ENCODE data around the gene DDR1.
"Not testable (repeated sequence)": the region's sequence is repeated elsewhere in the genome, so short reads cannot be mapped to it uniquely, and the experiment has no call there.

Gene DDR1

DNA sequence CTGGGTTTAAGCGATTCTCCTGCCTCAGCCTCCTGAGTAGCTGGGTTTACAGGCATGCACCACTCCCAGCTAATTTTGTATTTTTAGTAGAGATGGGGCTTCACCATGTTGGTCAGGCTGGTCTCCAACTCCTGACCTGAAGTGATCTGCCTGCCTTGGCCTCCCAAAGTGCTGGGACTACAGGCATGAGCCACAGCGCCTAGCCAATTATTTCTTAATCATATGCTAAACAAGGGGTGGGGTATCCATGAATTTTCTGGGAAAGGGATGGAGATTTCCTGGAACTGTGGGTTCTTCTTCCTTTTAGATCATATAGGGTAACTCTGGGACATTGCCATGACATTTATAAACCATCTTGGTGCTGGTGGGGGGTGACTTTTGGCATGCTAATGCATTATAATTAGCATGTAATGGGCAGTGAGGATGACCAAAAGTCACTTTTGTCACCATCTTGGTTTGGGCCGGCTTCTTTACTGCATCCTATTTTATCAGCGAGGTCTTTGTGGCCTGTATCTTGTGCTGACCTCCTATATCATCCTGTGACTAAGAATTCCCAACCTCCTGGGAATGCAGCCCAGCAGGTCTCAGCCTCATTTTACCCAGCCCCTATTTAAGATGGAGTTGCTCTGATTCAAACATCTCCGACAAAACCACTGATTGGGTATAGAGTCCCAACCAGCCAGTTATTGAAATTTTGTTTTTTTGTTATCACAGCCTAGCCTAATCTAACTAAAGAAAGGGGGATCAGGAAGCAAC is 29.9 kb upstream of the DDR1 start:
- DNase-seq = no peak

- no peak for DNase-seq
These were observed 28.8 kb upstream of the DDR1 start for GRCh38 chr6:30855429-30856075.

DNA sequence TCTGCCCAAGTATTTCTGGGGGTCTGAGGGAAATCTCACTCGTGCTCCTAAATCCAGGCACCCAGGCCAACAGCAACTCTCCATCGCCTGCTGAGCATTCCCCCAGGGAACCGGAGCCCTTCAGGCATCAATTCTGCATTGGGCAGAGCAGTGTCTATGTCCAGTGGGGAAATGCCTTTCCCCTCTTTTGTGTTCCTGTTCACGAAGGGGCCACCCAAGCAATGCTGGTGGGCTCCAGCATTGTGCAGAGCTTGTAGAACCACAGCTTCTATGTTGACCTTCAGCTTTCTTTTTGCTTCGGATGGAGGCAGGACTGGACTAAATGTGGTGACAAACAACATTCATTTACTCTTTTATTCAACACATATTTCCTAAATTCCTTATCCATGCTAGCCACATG is 27.2 kb upstream of the DDR1 start:
- DNase-seq = no peak

DNA sequence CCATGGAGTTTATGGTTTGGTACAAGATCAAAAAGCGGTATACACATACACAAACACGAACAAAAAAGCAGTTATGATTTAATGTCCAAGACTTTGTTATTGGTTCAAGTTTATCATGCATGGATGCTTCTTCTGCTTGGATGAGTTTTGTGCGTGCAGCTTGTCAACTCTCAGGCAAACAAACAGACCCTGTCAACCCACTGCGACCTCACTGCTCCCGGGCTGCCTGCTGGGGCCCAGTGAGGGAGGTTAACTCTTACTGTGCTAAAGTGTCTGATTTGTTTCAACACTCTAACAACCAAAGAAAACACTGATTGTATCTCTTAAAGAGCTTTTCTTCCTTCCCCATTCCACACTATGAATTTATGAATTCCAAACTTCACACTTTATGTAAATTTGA is 26.8 kb upstream of the DDR1 start:
- no peak for DNase-seq

DNA sequence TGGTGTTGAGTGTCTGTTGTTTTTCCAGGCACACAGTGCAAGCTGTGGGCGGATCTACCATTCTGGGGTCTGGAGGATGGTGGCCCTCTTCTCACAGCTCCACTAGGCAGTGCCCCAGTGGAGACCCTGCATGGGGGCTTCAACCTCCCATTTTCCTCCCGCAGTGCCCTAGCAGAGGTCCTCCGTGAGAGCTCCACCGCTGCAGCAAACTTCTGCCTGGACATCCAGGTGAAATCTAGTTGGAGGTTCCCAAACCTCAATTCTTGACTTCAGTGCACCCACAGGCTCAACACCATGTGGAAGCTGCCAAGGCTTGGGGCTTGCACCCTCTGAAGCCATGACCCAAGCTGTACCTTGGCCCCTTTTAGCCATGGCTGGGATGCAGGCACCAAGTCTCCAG is 24.6 kb upstream of the DDR1 start:
- not testable (repeated sequence) for DNase-seq

GRCh38 chr6:30861257-30862048 is 22.9 kb upstream of the DDR1 start:
- DNase-seq = no peak

DNA sequence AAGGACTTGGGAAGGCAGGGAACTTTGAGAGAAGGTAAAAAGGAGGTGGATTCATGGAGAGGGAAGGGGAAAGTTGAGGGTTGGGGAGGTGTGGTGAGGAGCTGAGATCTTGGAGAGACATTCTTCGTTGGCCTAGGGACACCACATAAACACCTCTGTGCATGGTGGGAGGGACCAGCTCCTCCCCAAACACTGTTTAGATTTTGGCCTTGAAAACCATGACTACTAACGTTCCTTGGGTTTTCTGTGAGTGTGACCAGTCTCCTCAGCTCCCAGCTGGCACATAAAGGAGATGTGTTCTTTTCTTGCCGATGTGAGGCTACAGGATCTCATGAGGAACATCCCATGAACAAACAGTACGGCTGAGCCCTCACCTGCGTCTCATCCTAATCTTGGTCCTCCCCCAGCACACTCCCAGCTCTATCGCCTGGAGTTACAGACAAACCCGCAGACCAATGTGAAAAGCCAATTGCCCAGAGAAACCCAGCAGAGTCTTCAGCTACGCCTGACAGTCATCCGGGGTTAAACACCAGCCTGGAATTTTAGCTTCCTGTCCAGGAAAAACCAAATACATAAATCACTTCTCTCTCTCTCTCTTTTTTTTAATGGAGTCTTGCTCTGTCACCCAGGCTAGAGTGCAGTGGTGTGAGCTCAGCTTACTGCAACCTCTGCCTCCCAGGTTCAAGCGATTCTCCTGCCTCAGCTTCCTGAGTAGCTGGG is 22.0 kb upstream of the DDR1 start:
- no peak for DNase-seq

DNA sequence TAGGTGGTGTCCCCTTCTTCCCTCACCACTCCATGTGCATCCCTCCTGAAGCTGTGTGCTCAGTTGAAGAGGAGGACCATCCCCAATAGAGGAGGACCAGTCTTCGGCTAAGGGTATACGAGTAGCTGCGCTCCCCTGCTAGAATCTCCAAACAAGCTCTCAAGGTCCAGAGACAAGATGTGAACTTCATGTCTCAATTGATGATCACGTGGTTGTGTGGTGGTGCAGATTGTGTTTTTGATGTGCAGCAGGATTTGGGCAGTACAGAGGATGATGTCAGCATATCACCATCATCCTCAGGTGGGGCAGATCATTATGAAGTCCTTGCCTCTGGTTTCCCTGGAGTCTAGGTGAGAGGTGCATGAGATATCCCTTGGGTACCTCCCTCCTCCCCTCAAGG is 20.0 kb upstream of the DDR1 start:
- DNase-seq = no peak

DNA sequence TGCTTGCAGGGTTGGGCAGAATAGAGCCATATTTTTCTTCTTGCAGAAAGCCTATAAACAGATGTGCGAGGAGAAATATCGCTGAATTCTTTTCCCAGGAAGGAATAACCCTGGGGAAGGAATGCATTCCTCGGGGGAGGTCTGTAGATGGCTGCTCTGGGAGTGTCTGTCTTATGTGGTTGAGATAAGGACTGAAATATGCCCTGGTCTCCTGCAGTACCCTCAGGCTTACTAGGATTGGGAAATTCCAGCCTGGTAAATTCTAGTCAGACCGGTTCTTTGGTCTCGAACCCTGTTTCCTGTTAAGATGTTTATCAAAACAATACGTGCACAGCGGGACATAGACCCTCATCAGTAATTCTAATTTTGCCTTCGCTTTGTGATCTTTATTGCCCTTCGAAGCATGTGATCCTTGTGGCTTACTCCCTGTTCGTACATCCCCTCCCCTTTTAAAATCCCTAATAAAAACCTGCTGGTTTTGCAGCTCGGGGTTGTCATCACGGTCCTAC is 15.0 kb upstream of the DDR1 start:
- DNase-seq = not testable (repeated sequence)

DNA sequence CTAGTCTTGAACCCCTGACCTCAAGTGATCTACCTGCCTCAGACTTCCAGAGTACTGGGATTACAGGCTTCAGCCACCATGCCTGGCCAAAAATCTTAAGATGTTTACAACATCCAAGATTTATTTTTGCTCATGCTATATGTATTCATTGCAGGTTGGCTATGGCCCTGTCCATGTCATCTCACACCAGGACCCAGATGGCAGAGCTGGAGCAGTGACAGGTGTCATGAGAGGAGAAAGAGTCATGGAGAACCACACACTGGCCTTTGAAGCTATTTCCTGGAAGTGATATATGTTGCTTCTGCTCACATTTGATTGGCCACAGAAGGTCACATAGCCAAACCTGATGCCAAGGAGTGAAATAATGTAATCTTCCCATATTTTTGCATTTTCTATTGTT is 13.8 kb upstream of the DDR1 start:
- DNase-seq = no peak

DNA sequence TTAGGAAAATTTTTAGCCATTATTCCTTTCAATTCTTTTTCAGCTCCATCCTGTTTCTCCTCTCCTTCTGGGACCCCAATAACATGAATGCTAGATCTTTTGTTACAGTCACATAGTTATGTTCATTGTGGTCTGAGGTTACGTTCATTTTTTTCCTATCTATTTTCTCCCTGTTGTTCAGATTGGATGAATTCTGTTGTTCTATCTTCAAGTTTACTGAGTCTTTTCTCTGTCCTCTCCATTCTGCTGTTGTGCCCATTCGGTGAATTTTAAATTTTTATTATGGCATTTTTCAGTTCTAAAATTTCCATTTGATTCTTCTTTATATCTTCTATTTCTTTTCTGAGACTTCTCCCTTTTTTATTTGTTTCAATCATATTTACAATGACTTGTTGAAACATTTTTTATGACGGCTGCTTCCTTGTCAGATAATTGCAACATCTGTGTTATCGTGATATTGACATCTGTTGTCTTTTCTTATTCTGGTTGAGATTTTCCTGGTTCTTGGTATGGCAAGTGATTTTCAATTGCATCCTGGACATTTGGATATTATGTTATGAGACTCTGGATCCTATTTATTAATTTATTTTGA is 12.6 kb upstream of the DDR1 start:
- DNase-seq = no peak

- DNase-seq = no peak
These were observed 11.1 kb upstream of the DDR1 start for GRCh38 chr6:30873137-30873640.

DNA sequence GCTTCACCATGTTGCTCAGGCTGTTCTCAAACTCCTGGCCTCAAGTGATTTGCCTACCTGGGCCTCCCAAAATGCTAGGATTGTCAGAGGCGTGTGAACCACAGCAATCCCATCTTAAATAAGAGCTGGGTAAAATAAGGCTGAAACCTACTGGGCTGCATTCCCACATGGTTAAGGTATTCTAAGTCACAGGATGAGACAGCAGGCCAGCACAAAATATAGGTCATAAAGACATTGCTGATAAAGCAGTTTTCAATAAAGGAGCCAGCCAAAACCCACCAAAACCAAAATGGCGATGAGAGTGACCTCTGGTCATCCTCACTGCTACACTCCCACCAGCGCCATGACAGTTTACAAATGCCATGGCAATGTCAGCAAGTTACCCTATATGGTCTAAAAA is 10.5 kb upstream of the DDR1 start:
- DNase-seq = not testable (repeated sequence)

GRCh38 chr6:30875244-30876038 is 8.9 kb upstream of the DDR1 start:
- no peak for DNase-seq

DNA sequence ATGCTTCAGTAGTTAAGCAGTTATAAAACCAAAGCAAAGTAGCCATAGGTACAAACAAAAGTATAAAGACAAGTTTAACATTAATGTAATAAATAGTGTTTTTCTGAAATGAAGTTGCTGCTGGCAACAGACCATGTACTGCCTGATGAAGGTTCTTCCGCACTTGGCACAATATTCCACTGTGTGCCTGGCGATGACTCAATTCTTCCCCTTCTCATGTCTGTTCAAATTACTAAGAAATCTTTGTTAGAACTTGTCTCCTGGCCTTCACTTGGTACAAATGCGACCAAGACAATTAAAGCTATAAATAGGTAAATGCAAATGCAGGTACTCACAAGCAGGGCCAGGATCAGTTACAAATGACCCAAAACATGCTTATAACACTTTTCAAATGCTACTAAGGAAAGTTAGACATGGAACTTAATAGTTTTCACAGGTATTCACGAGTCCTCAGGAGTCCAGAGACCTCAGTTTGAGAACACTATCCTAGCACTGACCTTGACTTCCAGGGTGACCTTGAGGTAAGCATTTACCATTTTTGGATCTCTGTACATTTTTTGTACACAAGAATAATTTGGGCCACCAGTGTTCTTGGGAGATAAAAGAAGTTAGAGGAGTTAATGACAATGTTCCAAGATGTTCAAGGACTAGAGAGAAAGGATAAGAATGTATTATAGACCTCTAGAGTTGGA is 8.1 kb upstream of the DDR1 start:
- DNase-seq = no peak

- peak; percentile 22 for DNase-seq
These were observed 6.7 kb upstream of the DDR1 start for GRCh38 chr6:30877419-30878262.

- DNase-seq = no peak
These were observed 4.5 kb upstream of the DDR1 start for GRCh38 chr6:30879684-30880427.

- DNase-seq = no peak
These were observed 3.5 kb upstream of the DDR1 start for GRCh38 chr6:30880698-30881252.
